Colonic mucosa (tissue), 4 donors: ENCODE measurements around the gene TBR1. TPM values are rescaled to one million over a fixed set of nuclear protein-coding genes. Genes with fewer than 3 reads are reported as not detected.
A peak's percentile ranks its signal among the peaks of the same experiment; 100 is the strongest.

Experiments
- DNase-seq: peaks from one replicate; pipeline ENCODE4 v3.0.0-alpha.2; 2020
- H3K27ac ChIP-seq: fragments of 200-600 bp; one replicate; pipeline ENCODE4 v1.8.0; 2021
- H3K27me3 ChIP-seq: fragments of 200-600 bp; one replicate; pipeline ENCODE4 v1.8.0; 2021
- H3K36me3 ChIP-seq: fragments of 200-600 bp; one replicate; pipeline ENCODE4 v1.8.0; 2021
- H3K4me1 ChIP-seq: fragments of 200-600 bp; one replicate; pipeline ENCODE4 v1.8.0; 2021; ENCODE audit warnings: mild to moderate bottlenecking
- H3K4me3 ChIP-seq: fragments of 200-600 bp; one replicate; pipeline ENCODE4 v1.8.0; 2021
- H3K9ac ChIP-seq, 2 donors: one replicate each; pipeline ENCODE4 v1.7.0; 2013; ENCODE audit warnings: control low read depth in 2 of 2, low read depth in 2 of 2, low read length in 2 of 2
- H3K9me3 ChIP-seq: fragments of 200-600 bp; one replicate; pipeline ENCODE4 v1.8.0; 2021
- intact Hi-C: fragments of 100-400 bp; cut with DNase I; formaldehyde crosslinking; loops from one replicate; pipeline ENCODE4 v1.14.1; 2022
- total RNA-seq, 2 donors: library from RNA; stranded (reverse); fragmentation: NEBNext Ultra II Directional in 1 of 2; extraction: Animal tissue kit (Norgen Biotek cat#: 25700) in 1 of 2; gene quantifications; one replicate each; pipeline ENCODE4 v1.2.1, GENCODE V29; 2021
- TF ChIP-seq, protein P1 (sequence below): fragments of 200-600 bp; IDR thresholded peaks from one replicate; pipeline ENCODE4 v1.8.0; 2022; ENCODE audit warnings: antibody characterized with exemption, mild to moderate bottlenecking
- donor health status: healthy.
- donor health status: DM: no; HTN: no; CAD: no.
- donor health status: DM: no; HTN: no; CAD: no.

TBR1 gene
- total RNA-seq, 2 donors from 2014 or later = not detected

DNA sequence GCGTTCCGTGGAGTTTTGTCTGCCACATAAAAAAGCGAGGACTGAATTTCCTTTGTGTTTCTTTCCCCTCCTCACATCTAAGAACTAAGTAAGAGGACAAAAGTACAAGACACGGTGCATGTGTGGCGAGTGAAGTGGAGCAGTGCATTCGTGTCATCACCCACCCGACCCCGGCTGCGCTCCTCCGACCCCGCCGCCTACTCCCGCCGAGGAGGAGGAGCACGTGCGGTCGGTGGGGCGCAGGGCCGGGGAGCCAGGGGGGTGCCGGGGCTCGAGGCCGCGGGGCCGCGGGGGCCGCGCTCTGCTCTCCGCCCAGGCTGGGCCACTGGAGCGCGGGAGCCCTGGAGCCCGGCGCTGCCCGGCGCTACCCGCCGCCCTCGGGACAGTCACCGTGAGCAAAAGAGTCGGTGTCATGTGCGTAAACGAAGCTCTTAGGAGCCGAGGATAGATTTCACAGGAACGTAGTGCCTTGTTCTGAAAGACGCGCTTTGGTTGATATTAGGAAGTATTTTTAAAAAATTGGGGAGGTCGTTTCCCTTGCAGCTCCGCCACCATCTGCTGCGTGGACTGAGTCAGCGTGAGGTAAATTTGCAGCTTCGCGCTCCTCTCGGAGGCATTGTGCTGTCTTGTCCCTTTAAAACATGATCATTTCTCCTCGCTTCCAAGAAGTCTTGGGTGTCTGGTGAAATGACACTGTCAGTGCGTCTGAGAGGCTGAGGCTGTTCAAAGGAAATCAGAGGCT is 11.0 kb downstream of the TBR1 start:
- DNase-seq = peak; percentile 35
- Histone ChIP-seq H3K9ac (no peak overlapping the region), H3K9me3 (no peaks in the 10 kb centered on the region), H3K27ac (no peak overlapping the region), H3K27me3 (peaks cover 68% of the 10 kb centered on the region), H3K36me3 (no peaks in the 10 kb centered on the region), H3K4me3 (peak overlapping the region; percentile 20), H3K4me1 (peaks cover 4% of the 10 kb centered on the region)
- intact Hi-C loops = no loop called here
- TF ChIP-seq, protein P1, sequence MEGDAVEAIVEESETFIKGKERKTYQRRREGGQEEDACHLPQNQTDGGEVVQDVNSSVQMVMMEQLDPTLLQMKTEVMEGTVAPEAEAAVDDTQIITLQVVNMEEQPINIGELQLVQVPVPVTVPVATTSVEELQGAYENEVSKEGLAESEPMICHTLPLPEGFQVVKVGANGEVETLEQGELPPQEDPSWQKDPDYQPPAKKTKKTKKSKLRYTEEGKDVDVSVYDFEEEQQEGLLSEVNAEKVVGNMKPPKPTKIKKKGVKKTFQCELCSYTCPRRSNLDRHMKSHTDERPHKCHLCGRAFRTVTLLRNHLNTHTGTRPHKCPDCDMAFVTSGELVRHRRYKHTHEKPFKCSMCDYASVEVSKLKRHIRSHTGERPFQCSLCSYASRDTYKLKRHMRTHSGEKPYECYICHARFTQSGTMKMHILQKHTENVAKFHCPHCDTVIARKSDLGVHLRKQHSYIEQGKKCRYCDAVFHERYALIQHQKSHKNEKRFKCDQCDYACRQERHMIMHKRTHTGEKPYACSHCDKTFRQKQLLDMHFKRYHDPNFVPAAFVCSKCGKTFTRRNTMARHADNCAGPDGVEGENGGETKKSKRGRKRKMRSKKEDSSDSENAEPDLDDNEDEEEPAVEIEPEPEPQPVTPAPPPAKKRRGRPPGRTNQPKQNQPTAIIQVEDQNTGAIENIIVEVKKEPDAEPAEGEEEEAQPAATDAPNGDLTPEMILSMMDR = no peak

DNA sequence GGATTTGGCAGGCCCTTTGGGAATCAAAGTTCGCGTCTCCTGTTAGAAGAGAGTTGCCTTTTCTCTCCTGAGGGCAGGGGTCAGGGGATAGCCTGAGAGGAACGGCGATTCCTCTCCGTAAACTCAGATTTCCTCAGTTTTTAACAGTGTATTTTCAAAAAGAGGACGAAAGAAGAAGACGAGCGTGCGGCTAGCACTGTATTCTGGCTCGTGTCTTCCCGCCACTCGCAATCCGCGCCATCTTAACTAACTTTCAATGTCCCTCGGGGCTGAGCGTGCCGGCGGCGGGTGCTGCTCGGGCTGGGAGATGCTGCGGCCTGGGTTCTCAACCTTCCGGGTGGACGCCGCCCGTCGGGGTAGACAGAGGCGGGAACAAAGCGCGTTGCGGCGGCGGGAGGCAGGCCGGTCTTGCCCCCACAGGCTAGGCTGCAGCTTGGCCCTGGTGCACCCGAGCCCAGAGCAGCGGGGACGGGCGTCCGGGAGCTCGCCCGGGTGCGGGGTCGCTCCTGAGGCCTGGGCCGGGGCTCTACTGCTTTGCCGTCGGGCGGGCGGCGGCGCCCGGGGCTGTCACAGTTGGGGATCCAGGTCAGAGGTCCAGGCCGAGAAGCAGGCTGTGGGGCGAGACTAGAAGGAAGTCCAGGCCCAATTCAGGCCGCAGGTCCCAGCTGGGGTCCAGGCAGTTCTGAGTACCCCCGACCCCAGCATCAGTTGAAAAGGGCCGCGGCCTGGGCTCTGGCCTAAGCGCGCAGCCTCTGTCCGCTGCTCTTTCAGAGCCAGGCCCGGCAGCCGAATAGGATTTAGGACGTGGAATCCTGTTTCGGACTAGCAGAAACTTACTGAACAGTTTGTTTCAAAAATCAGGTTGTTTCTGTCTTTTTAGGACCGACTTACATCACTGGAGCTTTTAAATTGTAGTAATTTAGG is 11.8 kb downstream of the TBR1 start:
- intact Hi-C loops = no loop called here
- Histone ChIP-seq H3K4me3 (peak overlapping the region; percentile 20), H3K9me3 (no peaks in the 10 kb centered on the region), H3K27me3 (peaks cover 60% of the 10 kb centered on the region), H3K36me3 (no peaks in the 10 kb centered on the region), H3K27ac (no peak overlapping the region), H3K9ac (no peak overlapping the region), H3K4me1 (peaks cover 4% of the 10 kb centered on the region)
- TF ChIP-seq, protein P1 = no peak
- DNase-seq = peak; percentile 17

DNA sequence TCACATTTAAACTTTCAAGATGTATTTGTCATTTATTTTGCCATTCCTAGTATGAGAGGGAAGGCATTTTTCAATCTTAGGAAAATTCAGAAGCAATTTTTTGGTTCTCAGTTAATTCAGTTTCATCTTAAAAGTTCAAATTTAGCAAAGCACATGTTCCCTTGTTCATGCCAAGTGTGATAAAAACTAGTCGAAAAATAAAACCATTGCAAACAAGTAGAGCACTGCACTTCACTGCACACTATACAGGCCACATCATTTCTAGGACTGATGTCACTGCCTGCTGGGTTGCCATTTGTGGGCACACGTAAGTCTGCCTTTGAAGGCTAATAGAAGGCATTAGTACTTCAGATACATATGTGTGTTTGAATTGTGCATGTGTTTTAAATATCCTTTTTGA is 14.3 kb downstream of the TBR1 start:
- Histone ChIP-seq H3K9me3 (no peaks in the 10 kb centered on the region), H3K9ac (no peak overlapping the region), H3K27me3 (peaks cover 36% of the 10 kb centered on the region), H3K4me3 (no peak overlapping the region), H3K27ac (no peak overlapping the region), H3K4me1 (peaks cover 4% of the 10 kb centered on the region), H3K36me3 (no peaks in the 10 kb centered on the region)
- TF ChIP-seq, protein P1 = no peak
- intact Hi-C loops = no loop called here
- no peak for DNase-seq

DNA sequence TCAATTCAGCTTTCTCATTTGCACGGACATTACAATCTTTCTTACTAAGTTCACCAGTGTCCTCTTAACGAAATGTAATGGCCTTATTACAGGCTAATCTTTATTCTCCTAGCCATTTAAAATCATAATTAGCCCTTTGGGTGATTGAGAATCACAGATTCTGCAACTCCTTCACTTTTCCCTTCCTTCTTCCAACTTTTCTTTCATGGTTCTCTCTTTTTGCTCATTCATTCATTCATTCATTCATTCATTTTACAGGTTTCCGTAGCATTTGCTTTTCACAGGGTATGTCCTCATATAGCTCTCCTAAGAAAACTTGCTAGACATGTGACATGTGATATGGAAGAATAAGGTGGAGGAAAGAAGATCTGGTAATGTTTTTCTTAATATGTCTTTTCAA is 16.0 kb downstream of the TBR1 start:
- Histone ChIP-seq H3K4me3 (no peak overlapping the region), H3K9ac (no peak overlapping the region), H3K36me3 (no peaks in the 10 kb centered on the region), H3K27ac (no peak overlapping the region), H3K4me1 (peaks cover 4% of the 10 kb centered on the region), H3K27me3 (peaks cover 18% of the 10 kb centered on the region), H3K9me3 (no peaks in the 10 kb centered on the region)
- TF ChIP-seq, protein P1 = no peak
- intact Hi-C loops = no loop called here
- no peak for DNase-seq

DNA sequence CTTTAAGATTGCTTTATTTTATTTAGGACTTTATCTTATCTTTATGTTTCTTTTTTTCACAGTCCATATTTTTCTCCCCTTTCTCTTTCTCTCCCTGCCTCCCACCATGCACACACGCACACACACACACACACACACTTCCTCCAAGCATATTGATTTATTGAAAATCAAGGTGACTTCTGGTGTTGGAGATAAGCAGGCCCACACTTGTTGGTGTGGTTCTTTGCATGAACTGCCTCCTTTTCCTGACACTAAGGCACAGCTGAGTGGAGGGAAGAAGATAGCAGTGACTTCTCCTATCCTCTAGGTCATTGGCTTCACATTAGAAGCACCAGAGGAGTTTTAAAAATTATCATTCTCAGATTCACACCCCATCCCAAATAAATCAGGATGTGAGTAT is 18.0 kb downstream of the TBR1 start:
- TF ChIP-seq, protein P1 = no peak
- no peaks in the 10 kb centered on the region for H3K4me1 ChIP-seq
- peaks cover 1% of the 10 kb centered on the region for H3K27me3 ChIP-seq
- no peaks in the 10 kb centered on the region for H3K36me3 ChIP-seq
- no peak overlapping the region for H3K9ac ChIP-seq
- H3K9me3 ChIP-seq = no peaks in the 10 kb centered on the region
- intact Hi-C loops = no loop called here
- no peak overlapping the region for H3K4me3 ChIP-seq
- no peak for DNase-seq
- H3K27ac ChIP-seq = no peak overlapping the region
